ENCODE results near the gene KAZN.

- TF ChIP-seq, protein P1, sequence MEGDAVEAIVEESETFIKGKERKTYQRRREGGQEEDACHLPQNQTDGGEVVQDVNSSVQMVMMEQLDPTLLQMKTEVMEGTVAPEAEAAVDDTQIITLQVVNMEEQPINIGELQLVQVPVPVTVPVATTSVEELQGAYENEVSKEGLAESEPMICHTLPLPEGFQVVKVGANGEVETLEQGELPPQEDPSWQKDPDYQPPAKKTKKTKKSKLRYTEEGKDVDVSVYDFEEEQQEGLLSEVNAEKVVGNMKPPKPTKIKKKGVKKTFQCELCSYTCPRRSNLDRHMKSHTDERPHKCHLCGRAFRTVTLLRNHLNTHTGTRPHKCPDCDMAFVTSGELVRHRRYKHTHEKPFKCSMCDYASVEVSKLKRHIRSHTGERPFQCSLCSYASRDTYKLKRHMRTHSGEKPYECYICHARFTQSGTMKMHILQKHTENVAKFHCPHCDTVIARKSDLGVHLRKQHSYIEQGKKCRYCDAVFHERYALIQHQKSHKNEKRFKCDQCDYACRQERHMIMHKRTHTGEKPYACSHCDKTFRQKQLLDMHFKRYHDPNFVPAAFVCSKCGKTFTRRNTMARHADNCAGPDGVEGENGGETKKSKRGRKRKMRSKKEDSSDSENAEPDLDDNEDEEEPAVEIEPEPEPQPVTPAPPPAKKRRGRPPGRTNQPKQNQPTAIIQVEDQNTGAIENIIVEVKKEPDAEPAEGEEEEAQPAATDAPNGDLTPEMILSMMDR (optimal IDR thresholded peaks at IDR 0.05 in 1 of 3, IDR thresholded peaks at IDR 0.05 in 1 of 3, conservative IDR thresholded peaks at IDR 0.05 in 1 of 3; ENCODE audit: extremely low read depth in 1 of 3, insufficient read depth in 2 of 3, low read length in 3 of 3), result no peak
- TF ChIP-seq EZH2 (IDR thresholded peaks at IDR 0.05; ENCODE audit: low read length), result no peak
Observed at GRCh38 chr1:14986168-14986567, 387.7 kb downstream of the KAZN start.
